Cardiac septum (tissue), 1 donor: ENCODE measurements around the gene CCL25. TPM values are rescaled to one million over a fixed set of nuclear protein-coding genes. Genes with fewer than 3 reads are reported as not detected.
"Not testable (repeated sequence)": the region's sequence is repeated elsewhere in the genome, so short reads cannot be mapped to it uniquely, and the experiment has no call there.

Experiments
- DNase-seq: peaks from one replicate; pipeline ENCODE4 v3.0.0-alpha.2; 2020; ENCODE audit warnings: low spot score
- intact Hi-C: fragments of 100-400 bp; cut with DNase I; formaldehyde crosslinking; loops from one replicate; pipeline ENCODE4 v1.14.0; 2022
- total RNA-seq: library from RNA; stranded (reverse); fragmentation: NEBNext Ultra II Directional; extraction: Animal tissue kit (Norgen Biotek cat#: 25700); gene quantifications from one replicate; pipeline ENCODE4 v1.2.1, GENCODE V29; 2021
- donor health status: DM: no; HTN: no; CAD: no.

Gene CCL25
- total RNA-seq, 1 donor from 2014 or later: not detected

GRCh38 chr19:8081569-8082550 is 29.3 kb downstream of the CCL25 start:
- intact Hi-C loops: no loop called here
- DNase-seq: no peak

- DNase-seq: no peak
- intact Hi-C loops: no loop called here
These were observed 30.6 kb downstream of the CCL25 start for GRCh38 chr19:8083141-8083540.

GRCh38 chr19:8084152-8084551 is 31.6 kb downstream of the CCL25 start:
- intact Hi-C loops: no loop called here
- DNase-seq: no peak

- no peak for DNase-seq
- intact Hi-C loops: no loop called here
These were observed 33.2 kb downstream of the CCL25 start for GRCh38 chr19:8085598-8086408.

- DNase-seq: no peak
- intact Hi-C loops: no loop called here
These were observed 34.3 kb downstream of the CCL25 start for GRCh38 chr19:8086849-8087248.

- no peak for DNase-seq
- intact Hi-C loops: no loop called here
These were observed 35.3 kb downstream of the CCL25 start for GRCh38 chr19:8087876-8088275.

- intact Hi-C loops: no loop called here
- DNase-seq: no peak
These were observed 36.4 kb downstream of the CCL25 start for GRCh38 chr19:8088752-8089663.

- no peak for DNase-seq
- intact Hi-C loops: no loop called here
These were observed 37.4 kb downstream of the CCL25 start for GRCh38 chr19:8089664-8090601.

GRCh38 chr19:8090950-8091349 is 38.4 kb downstream of the CCL25 start:
- intact Hi-C loops: no loop called here

GRCh38 chr19:8093740-8094139 is 41.2 kb downstream of the CCL25 start:
- intact Hi-C loops: no loop called here

More at GRCh38 chr19:8090950-8091349, 38.4 kb downstream of the CCL25 start:
- DNase-seq: no peak

GRCh38 chr19:8094336-8094735 is 41.8 kb downstream of the CCL25 start:
- no peak for DNase-seq
- intact Hi-C loops: no loop called here

More at GRCh38 chr19:8093740-8094139, 41.2 kb downstream of the CCL25 start:
- DNase-seq: no peak

- no peak for DNase-seq
- intact Hi-C loops: no loop called here
These were observed 42.9 kb downstream of the CCL25 start for GRCh38 chr19:8095354-8095886.

GRCh38 chr19:8096071-8096470 is 43.5 kb downstream of the CCL25 start:
- intact Hi-C loops: no loop called here
- DNase-seq: no peak

GRCh38 chr19:8097198-8097597 is 44.6 kb downstream of the CCL25 start:
- no peak for DNase-seq
- intact Hi-C loops: no loop called here

GRCh38 chr19:8097681-8098567 is 45.4 kb downstream of the CCL25 start:
- intact Hi-C loops: no loop called here
- no peak for DNase-seq

GRCh38 chr19:8101311-8101710 is 48.8 kb downstream of the CCL25 start:
- intact Hi-C loops: no loop called here

GRCh38 chr19:8101910-8102309 is 49.4 kb downstream of the CCL25 start:
- intact Hi-C loops, DNase-seq: not testable (repeated sequence)

More at GRCh38 chr19:8101311-8101710, 48.8 kb downstream of the CCL25 start:
- DNase-seq: no peak
